H9 (cell line): ENCODE data around the gene TNNT1. TPM values are rescaled to one million over a fixed set of nuclear protein-coding genes. Genes with fewer than 3 reads are reported as not detected.

Experiments
- DNase-seq: peaks from one replicate; pipeline ENCODE4 v3.0.0-alpha.2; 2017
- H2AFZ ChIP-seq: one replicate; pipeline ENCODE4 v1.6.1; 2013; ENCODE audit warnings: mild to moderate bottlenecking, low read length, control low read depth, moderate library complexity
- H2AK5ac ChIP-seq: 2 replicates; pipeline ENCODE4 v1.6.1; 2013; ENCODE audit warnings: low read length, control low read depth, mixed read lengths; ENCODE audit not compliant: insufficient read length
- H2BK120ac ChIP-seq: one replicate; pipeline ENCODE4 v1.6.1; 2013; ENCODE audit warnings: low read depth, mild to moderate bottlenecking, low read length, control low read depth, inconsistent platforms; ENCODE audit not compliant: poor library complexity, severe bottlenecking
- H2BK12ac ChIP-seq: 2 replicates; pipeline ENCODE4 v1.6.1; 2013; ENCODE audit warnings: low read length, control low read depth, mixed read lengths, low read depth; ENCODE audit not compliant: insufficient read length
- H2BK15ac ChIP-seq: 2 replicates; pipeline ENCODE4 v1.6.1; 2013; ENCODE audit warnings: low read depth, low read length, control low read depth
- H2BK20ac ChIP-seq: one replicate; pipeline ENCODE4 v1.6.1; 2013; ENCODE audit warnings: low read depth, mild to moderate bottlenecking, low read length, control low read depth, inconsistent platforms; ENCODE audit not compliant: poor library complexity, severe bottlenecking
- H2BK5ac ChIP-seq: 2 replicates; pipeline ENCODE4 v1.6.1; 2013; ENCODE audit warnings: low read length, control low read depth, mixed read lengths; ENCODE audit not compliant: insufficient read length
- H3K14ac ChIP-seq: 2 replicates; pipeline ENCODE4 v1.6.1; 2013; ENCODE audit warnings: low read length, control low read depth; ENCODE audit not compliant: insufficient read depth
- H3K18ac ChIP-seq: 2 replicates; pipeline ENCODE4 v1.6.1; 2013; ENCODE audit warnings: low read depth, mild to moderate bottlenecking, mixed read lengths, low read length, control low read depth; ENCODE audit not compliant: insufficient read length
- H3K23ac ChIP-seq: 2 replicates; pipeline ENCODE4 v1.6.1; 2013; ENCODE audit warnings: low read length, control low read depth, mixed read lengths, low read depth; ENCODE audit not compliant: insufficient read length
- H3K23me2 ChIP-seq: 2 replicates; pipeline ENCODE4 v1.6.1; 2013; ENCODE audit warnings: low read depth, mild to moderate bottlenecking, mixed read lengths, low read length, control low read depth; ENCODE audit not compliant: insufficient read length, poor library complexity, severe bottlenecking
- H3K27ac ChIP-seq: 2 replicates; pipeline ENCODE4 v1.5.1; 2013; ENCODE audit warnings: low read length, control low read depth, mixed read lengths, low read depth; ENCODE audit not compliant: insufficient read length
- H3K27me3 ChIP-seq: 2 replicates; pipeline ENCODE4 v1.6.1; 2013; ENCODE audit warnings: low read length, control low read depth, inconsistent platforms; ENCODE audit not compliant: insufficient read depth
- H3K4ac ChIP-seq: 2 replicates; pipeline ENCODE4 v1.6.1; 2013; ENCODE audit warnings: low read depth, mild to moderate bottlenecking, control low read depth, inconsistent platforms, low read length, moderate library complexity
- H3K4me1 ChIP-seq: 2 replicates; pipeline ENCODE4 v1.6.1; 2013; ENCODE audit warnings: low read length, control low read depth, inconsistent platforms; ENCODE audit not compliant: insufficient read depth
- H3K4me2 ChIP-seq: 2 replicates; pipeline ENCODE4 v1.6.1; 2013; ENCODE audit warnings: low read length, control low read depth, mixed read lengths; ENCODE audit not compliant: insufficient read length, insufficient read depth
- H3K56ac ChIP-seq: 2 replicates; pipeline ENCODE4 v1.6.1; 2013; ENCODE audit warnings: low read depth, mild to moderate bottlenecking, mixed read lengths, low read length, control low read depth; ENCODE audit not compliant: insufficient read length
- H3K79me1 ChIP-seq: 2 replicates; pipeline ENCODE4 v1.6.1; 2013; ENCODE audit warnings: low read depth, mild to moderate bottlenecking, moderate library complexity, low read length, control low read depth, inconsistent platforms; ENCODE audit not compliant: insufficient read depth, poor library complexity, severe bottlenecking
- H3K79me2 ChIP-seq: 2 replicates; pipeline ENCODE4 v1.6.1; 2013; ENCODE audit warnings: low read length, control low read depth, inconsistent platforms; ENCODE audit not compliant: insufficient read depth
- H3K9ac ChIP-seq: 2 replicates; pipeline ENCODE4 v1.6.1; 2013; ENCODE audit warnings: low read length, control low read depth, mixed read lengths; ENCODE audit not compliant: insufficient read length; ENCODE audit errors: extremely low read depth
- H3K9me3 ChIP-seq: one replicate; pipeline ENCODE4 v1.6.1; 2013; ENCODE audit warnings: low read depth, low read length, inconsistent platforms; ENCODE audit not compliant: control insufficient read depth
- H3T11ph ChIP-seq: one replicate; pipeline ENCODE4 v1.6.1; 2013; ENCODE audit warnings: mild to moderate bottlenecking, low read length, control low read depth, inconsistent platforms
- H4K20me1 ChIP-seq: one replicate; pipeline ENCODE4 v1.6.1; 2013; ENCODE audit not compliant: control insufficient read depth, insufficient read length, insufficient read depth
- H4K5ac ChIP-seq: 2 replicates; pipeline ENCODE4 v1.6.1; 2013; ENCODE audit warnings: low read depth, mild to moderate bottlenecking, mixed read lengths, low read length, control low read depth; ENCODE audit not compliant: insufficient read length
- H4K8ac ChIP-seq: replicated peaks from 2 replicates; pipeline ENCODE4 v1.6.1; 2013; ENCODE audit warnings: low read length, control low read depth, mixed read lengths, low read depth; ENCODE audit not compliant: insufficient read length
- H4K91ac ChIP-seq: 2 replicates; pipeline ENCODE4 v1.6.1; 2013; ENCODE audit warnings: low read depth, mild to moderate bottlenecking, moderate library complexity, mixed read lengths, low read length, control low read depth; ENCODE audit not compliant: insufficient read length
- H3K27ac Mint-ChIP-seq, 3 experiments: 2 replicates in 2 of 3; 3 replicates in 1 of 3; pipeline ENCODE4 v1.8.0; 2020 to 2021; ENCODE audit warnings: mixed read lengths in 3 of 3, mild to moderate bottlenecking in 1 of 3, moderate library complexity in 1 of 3
- H3K27me3 Mint-ChIP-seq: 2 replicates; pipeline ENCODE4 v1.8.0; 2021; ENCODE audit warnings: low read depth, mild to moderate bottlenecking, moderate library complexity, mixed read lengths
- H3K36me3 Mint-ChIP-seq, 3 experiments: 2 replicates in 2 of 3; 3 replicates in 1 of 3; pipeline ENCODE4 v1.8.0; 2020 to 2021; ENCODE audit warnings: low read depth in 3 of 3, mixed read lengths in 3 of 3; ENCODE audit not compliant: insufficient read depth in 1 of 3
- H3K4me1 Mint-ChIP-seq, 2 experiments: 2 replicates each; pipeline ENCODE4 v1.8.0; 2020; ENCODE audit warnings: mixed read lengths in 2 of 2
- H3K4me3 Mint-ChIP-seq, 2 experiments: 2 replicates in 1 of 2; 3 replicates in 1 of 2; pipeline ENCODE4 v1.8.0; 2020 to 2021; ENCODE audit warnings: mild to moderate bottlenecking in 2 of 2, mixed read lengths in 2 of 2, moderate library complexity in 1 of 2
- H3K9me3 Mint-ChIP-seq, 2 experiments: 2 replicates in 1 of 2; 3 replicates in 1 of 2; pipeline ENCODE4 v1.8.0; 2020; ENCODE audit warnings: mild to moderate bottlenecking in 2 of 2, mixed read lengths in 2 of 2, moderate library complexity in 1 of 2
- CTCF ChIP-seq: fragments of 200-600 bp; sonication (generic); conservative IDR thresholded peaks from 3 replicates; pipeline ENCODE4 v1.8.0; 2021; ENCODE audit warnings: antibody characterized with exemption, mild to moderate bottlenecking
- WGBS: extraction: QIAGEN DNeasy Blood & Tissue Kit; methylation state at CpG from one replicate; pipeline ENCODE4 v1.1.7; 2013; ENCODE audit warnings: missing lambda C conversion rate, low lambda C conversion rate, mixed read lengths; ENCODE audit not compliant: insufficient read length; ENCODE audit errors: extremely low coverage; 5-methylcytosine and 5-hydroxymethylcytosine counted together
- total RNA-seq: library from RNA; stranded (reverse); gene quantifications from 2 replicates; pipeline ENCODE4 v1.2.1, GENCODE V29; 2021

TNNT1 gene
- total RNA-seq, 1 experiment from 2014 or later, result 127 TPM

- no peak for TF ChIP-seq CTCF
- Histone ChIP-seq H3K56ac (no peak overlapping the region), H3K4ac (no peak overlapping the region), H2BK120ac (no peak overlapping the region), H4K8ac (no peak overlapping the region), H3K23ac (no peak overlapping the region), H3K9me3 (no peaks in the 10 kb centered on the region), H4K91ac (no peak overlapping the region), H3T11ph (no peak overlapping the region), H2BK20ac (no peak overlapping the region), H3K23me2 (peaks cover 20% of the 10 kb centered on the region), H3K79me1 (no peaks in the 10 kb centered on the region), H2AFZ (no peak overlapping the region), H3K9ac (no peak overlapping the region), H3K27ac (no peak overlapping the region), H4K5ac (no peak overlapping the region), H2AK5ac (no peak overlapping the region), H3K27me3 (no peaks in the 10 kb centered on the region), H3K18ac (no peak overlapping the region), H2BK5ac (no peak overlapping the region), H3K4me1 (peaks cover 12% of the 10 kb centered on the region; the same call in 1 of the 2 replicates), H3K4me2 (peak overlapping the region; percentile 73), H4K20me1 (peaks cover 2% of the 10 kb centered on the region), H2BK12ac (no peak overlapping the region), H3K14ac (no peak overlapping the region), H3K79me2 (no peaks in the 10 kb centered on the region), H2BK15ac (no peak overlapping the region)
- H3K4me3 Mint-ChIP-seq, result peak overlapping the region; percentile 73 to 82
- peaks cover 15 to 29% (median 27%) of the 10 kb centered on the region in 3 experiments; a peak in 6 of 7 replicates for H3K36me3 Mint-ChIP-seq
- peak overlapping the region in 1 of 3 experiments; percentile 78; a peak in 3 of 7 replicates for H3K27ac Mint-ChIP-seq
- DNase-seq, result no peak
- no peaks in the 10 kb centered on the region for H3K9me3 Mint-ChIP-seq
- H3K4me1 Mint-ChIP-seq, result peaks cover 30 to 57% of the 10 kb centered on the region in 2 experiments
- H3K27me3 Mint-ChIP-seq, result peaks cover 40% of the 10 kb centered on the region
- WGBS, result no CpG with 5 or more reads among the region's 17 CpGs
Measured at GRCh38 chr19:55087542-55087901, 61.5 kb downstream of the TNNT1 start.
